NCI-H345 (cell line): ENCODE measurements around the gene ALDH2.
"Not testable (repeated sequence)": the region's sequence is repeated elsewhere in the genome, so short reads cannot be mapped to it uniquely, and the experiment has no call there.

Experiments
- DNase-seq: peaks from one replicate; lab custom pipeline; 2025; lab: John Stamatoyannopoulos, UW

Gene ALDH2

GRCh38 chr12:111759271-111759670 is 7.5 kb upstream of the ALDH2 start:
- no peak for DNase-seq

GRCh38 chr12:111759991-111760390 is 6.7 kb upstream of the ALDH2 start:
- DNase-seq: no peak

GRCh38 chr12:111761099-111761498 is 5.6 kb upstream of the ALDH2 start:
- no peak for DNase-seq

DNA sequence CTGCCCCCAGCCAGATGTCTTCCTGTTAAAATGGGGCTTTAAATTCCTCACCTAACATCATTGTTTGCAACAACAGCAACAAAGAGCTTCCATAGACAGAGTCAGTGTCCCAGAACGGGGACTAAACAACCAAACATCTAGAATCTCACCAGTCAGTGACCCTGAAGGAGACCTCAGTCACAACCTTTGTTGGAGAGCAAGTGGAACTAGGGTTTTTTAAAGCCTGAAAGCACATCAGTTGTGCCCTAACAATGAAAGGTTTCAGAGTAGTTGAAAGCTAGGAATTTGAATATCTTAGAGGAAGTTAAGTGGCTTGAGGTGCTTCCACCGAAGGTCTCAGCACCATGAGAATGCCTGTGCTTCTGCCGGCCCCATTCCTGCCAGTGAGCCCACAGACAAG is 5.0 kb upstream of the ALDH2 start:
- no peak for DNase-seq

DNA sequence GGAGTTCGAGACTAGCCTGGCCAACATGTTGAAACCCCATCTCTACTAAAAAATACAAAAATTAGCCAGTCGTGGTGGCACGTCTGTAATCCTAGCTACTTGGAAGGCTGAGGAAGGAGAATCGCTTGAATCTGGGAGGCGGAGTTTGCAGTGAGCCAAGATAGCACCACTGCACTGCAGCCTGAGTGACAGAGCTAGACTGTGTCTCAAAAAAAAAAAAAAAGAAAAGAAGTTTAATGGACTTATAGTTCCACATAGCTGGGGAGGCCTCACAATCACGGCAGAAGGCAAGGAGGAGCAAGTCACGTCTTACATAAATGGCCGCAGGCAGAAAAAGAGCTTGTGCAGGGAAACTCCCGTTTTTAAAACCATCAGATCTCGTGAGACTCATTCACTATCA is 3.2 kb upstream of the ALDH2 start:
- DNase-seq: not testable (repeated sequence)

- DNase-seq: no peak
Measured at GRCh38 chr12:111764120-111764821, 2.5 kb upstream of the ALDH2 start.

- DNase-seq: peak; percentile 20
Measured at GRCh38 chr12:111767362-111768158, 827 bp downstream of the ALDH2 start.

DNA sequence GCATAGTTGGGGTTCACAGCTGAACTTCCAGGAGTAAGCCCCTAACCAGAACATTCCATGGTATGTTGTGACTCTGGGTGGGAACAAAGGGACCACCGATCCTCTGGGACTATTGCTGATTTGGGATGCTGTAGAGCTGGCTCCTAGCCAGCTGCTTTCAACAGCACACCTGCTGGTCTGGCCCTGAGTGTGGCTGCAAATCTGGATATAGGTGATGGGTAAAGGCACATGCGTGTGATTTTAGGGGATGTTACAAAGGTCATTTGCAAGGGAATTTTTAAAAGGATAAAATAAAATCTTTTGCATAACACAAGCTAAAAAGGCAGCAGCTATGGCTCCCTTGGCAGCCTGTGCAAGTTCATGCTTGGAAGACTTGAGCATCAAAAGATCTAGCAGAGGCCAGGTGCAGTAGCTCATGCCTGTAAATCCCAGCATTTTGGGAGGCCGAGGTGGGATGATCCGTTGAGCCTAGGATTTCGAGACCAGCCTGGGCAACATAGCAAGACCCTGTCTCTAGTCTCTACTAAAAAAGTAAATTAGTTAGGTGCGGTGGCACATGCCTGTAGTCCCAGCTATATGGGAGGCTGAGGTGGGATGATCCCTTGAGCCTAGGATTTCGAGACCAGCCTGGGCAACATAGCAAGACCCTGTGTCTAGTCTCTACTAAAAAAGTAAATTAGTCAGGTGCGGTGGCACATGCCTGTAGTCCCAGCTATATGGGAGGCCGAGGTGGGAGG is 1.6 kb downstream of the ALDH2 start:
- peak; percentile 39 for DNase-seq

GRCh38 chr12:111769599-111769998 is 2.9 kb downstream of the ALDH2 start:
- no peak for DNase-seq

- DNase-seq: no peak
Measured at GRCh38 chr12:111773801-111774551, 7.2 kb downstream of the ALDH2 start.

DNA sequence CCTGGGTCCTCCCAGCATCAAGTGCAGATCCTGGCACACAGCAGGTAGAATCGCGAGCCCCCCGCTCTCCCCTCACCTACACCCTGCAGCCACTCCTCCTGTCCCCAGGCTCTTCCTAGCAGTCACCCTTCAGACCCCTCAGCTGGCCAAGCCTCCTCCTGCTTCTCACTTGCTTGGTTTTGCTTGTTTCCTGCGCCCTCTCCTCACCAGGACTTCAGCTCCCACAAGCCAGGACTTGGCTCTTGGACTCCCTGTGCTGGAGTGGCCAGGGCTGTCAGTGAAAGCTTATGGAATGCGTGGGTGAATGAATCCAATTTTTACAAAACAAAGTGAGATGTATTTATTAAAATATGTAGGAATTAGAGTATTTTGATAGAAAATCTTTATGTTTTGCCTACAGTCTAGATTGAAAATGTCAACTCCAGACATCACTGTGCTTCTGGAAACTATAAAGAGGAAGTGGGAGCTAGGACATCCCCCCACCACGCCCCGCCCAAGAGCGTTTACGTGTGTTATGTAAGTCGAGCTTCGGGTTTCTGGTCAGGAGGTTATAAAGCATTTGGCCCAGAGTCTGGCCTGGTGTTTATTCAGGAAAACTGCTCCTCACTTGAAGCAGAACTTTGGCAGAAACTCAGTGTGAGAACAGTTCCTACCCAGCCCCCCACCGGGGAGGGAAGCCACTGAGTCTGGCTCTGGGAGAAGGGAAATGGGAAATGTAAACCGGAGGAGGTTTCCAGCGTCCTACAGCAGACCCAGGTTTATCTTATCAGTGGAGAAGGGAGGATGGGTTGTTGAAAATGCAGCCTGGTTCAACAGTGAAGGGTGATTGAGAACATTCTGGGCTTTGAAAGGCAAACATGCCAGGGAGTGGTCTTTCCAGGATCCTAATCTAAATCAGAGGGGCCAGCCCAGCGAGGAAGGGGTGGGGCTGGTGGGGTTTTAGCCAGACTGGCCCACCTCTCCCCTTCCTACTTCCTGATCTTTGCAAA is 8.8 kb downstream of the ALDH2 start:
- DNase-seq: no peak

DNA sequence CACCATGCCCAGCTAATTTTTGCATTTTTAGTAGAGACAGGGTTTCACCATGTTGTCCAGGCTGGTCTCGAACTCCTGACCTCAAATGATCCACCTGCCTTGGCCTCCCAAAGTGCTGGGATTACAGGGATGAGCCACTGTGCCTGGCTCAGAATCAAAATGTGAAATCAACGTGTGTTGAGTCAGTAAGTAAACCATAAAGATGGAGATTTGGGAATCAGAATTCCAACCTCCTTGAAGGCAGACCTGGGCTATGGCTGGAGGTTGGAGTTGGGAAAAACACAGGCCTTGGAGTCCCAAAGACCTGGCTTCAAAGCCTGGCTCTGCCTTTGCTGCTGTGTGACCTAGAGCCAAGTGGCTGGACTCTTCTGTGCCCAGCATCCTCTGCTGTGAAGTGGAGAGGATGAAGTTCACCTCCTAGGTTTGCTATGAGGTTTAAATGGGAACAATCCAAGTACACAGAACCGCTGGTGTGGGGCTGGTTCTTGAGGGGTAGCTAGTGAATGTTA is 10.2 kb downstream of the ALDH2 start:
- DNase-seq: no peak

DNA sequence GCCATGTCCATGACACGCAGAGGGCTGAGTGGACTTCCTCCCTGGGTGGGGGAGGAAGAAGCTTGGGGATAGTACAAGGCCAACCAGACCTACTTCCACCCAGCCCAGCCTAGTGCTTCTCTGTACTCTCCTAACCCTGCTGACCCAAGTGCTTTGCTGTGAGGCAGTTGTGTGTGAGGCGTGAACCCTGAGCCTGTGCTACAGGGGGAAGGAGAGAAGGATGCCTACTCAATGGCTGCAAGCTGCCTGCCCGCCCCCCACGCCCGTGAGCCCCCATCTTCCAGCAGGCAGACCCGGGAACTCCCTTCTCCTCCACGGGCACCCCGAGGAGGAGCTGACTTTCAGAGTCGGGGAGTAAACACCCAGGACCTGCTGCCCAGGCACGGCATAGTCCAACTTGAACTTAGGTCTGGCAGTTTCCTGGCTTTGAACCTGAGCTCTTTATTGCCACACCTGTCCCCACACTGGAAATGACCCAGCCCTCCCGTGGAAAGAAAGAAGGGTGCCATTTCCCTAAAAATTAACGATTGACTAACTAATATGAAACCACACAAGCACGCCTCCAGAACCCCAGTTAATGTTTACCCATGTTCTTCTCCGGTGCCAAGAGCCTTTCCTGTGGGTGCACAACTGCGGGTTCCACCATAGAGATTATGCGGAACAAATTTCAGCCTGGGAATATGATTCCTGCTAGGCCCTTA is 10.8 kb downstream of the ALDH2 start:
- no peak for DNase-seq

DNA sequence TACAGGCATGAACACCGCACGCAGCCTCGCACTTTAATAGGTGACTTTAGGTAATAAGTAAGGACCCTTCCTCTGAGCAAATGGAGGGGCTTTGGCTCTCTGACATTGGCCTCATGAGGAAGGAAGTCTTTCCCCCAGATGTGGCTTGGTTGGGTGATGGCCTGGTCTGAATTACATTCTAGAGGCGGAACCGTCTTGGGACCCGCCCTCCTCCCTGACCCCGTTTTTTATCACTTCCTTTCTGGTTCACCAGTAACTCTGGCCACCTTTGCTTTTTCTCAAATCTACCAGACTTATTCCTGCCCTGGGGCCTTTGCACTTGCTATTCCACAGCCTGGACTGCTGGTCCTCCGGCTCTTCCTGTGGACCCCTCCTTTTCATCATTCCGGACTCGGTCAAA is 13.4 kb downstream of the ALDH2 start:
- no peak for DNase-seq

DNA sequence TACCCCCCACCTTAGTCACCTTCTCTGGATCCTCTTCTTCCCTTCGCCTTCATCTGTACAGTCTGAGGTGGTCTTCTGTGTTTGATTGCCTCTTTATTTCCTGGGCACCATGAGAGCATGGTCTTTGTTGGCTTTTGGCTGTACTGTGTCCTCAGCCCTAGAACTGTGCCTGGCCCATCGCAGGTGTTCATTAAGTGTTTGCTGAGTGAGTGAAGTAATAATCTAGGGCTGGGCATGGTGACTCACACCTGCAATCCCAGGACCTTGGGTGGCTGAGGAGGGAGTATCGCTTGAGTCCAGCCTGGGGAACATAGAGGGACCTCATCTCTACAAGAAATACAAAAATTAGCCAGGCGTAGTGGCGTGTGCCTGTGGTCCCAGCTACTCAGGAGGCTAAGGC is 13.9 kb downstream of the ALDH2 start:
- no peak for DNase-seq

DNA sequence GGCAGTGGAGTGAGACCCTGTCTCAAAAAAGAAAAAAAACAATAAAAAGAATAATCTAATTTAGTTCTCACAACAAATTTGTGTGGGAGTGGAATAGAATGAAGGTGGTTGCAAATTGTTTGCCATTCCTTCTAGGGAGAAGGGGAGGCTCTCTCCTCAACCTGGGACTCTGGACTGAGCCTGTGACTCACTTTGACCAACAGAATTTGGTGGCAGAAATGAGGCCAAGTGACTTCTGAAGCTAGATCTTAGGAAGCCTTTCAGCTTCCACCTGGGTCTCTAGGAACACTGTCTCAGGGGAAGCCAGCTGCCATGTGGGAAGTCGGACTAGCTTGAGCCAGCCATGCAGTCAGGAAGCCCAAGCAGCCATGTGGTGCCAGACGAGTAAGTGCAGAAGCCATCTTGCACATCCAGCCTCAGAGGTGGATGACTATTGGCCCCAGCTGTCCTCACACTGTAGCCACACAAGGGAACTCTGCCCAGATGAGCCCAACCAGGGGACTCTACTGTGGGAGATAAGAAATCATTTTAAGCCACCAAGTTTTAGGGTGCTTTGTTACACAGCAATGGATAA is 14.4 kb downstream of the ALDH2 start:
- no peak for DNase-seq

GRCh38 chr12:111783046-111783445 is 16.3 kb downstream of the ALDH2 start:
- no peak for DNase-seq

- no peak for DNase-seq
Measured at GRCh38 chr12:111784953-111785352, 18.2 kb downstream of the ALDH2 start.

DNA sequence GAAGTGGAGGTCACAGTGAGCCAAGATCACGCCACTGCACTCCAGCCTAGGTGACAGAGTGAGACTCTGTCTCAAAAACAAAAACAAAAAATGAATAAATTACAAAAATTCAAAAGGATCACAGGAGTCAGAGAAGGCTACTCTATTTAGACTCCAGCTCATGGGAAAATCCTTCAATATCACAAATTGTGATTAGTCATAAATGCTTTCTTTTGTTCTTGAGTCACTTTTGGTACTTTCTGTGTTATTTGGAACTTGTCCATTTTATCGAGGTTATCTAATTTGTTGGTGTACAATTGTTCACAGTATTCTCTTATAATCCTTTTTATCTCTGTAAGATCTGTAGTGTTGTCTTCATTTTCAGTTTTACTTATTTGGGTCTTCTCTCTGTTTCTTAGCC is 18.9 kb downstream of the ALDH2 start:
- DNase-seq: no peak

DNA sequence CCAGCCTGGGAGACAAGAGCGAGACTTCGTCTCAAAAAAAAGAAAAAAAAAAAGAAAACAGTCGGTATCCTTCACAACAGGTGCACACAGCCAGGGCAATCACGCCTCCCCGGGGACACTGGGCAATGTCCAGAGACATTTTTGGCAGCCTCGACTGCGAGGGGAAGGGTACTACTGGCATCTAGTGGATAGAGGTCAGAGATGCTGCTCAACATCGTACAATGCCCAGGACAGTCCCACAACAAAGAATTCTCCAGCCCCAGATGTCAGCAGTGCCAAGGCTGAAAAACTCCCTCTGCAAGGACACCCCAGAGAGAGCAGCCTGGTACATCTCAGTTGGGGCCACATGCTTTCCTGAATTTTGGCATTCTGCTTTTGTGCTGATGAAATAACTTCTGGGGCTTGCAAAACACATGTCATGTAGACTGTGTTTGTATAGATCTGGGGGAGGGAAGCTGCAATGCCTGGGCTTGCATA is 21.5 kb downstream of the ALDH2 start:
- DNase-seq: no peak
